Mucosa of rectum (tissue), 2 donors: Measurements from ENCODE around the gene CD2BP2.
"Not testable (repeated sequence)": the region's sequence is repeated elsewhere in the genome, so short reads cannot be mapped to it uniquely, and the experiment has no call there.

Experiments used
- H3K27ac ChIP-seq, 2 donors: one replicate each; pipeline ENCODE4 v1.7.0; 2013; ENCODE audit warnings: inconsistent platforms in 2 of 2, low read depth in 2 of 2, low read length in 2 of 2
- H3K27me3 ChIP-seq, 2 donors: one replicate each; pipeline ENCODE4 v1.7.0; 2013; ENCODE audit warnings: low read length in 2 of 2; ENCODE audit not compliant: control insufficient read depth in 2 of 2, insufficient read depth in 2 of 2
- H3K36me3 ChIP-seq, 2 donors: one replicate each; pipeline ENCODE4 v1.7.0; 2013; ENCODE audit warnings: low read length in 2 of 2; ENCODE audit not compliant: control insufficient read depth in 2 of 2, insufficient read depth in 2 of 2
- H3K4me1 ChIP-seq, 2 donors: one replicate each; pipeline ENCODE4 v1.7.0; 2013; ENCODE audit warnings: low read length in 2 of 2, mild to moderate bottlenecking in 1 of 2; ENCODE audit not compliant: control insufficient read depth in 2 of 2, insufficient read depth in 2 of 2
- H3K4me3 ChIP-seq, 2 donors: one replicate each; pipeline ENCODE4 v1.7.0; 2013; ENCODE audit warnings: low read length in 2 of 2
- H3K9ac ChIP-seq, 2 donors: one replicate each; pipeline ENCODE4 v1.7.0; 2013; ENCODE audit warnings: low read length in 2 of 2, low read depth in 1 of 2, mild to moderate bottlenecking in 1 of 2
- H3K9me3 ChIP-seq, 2 donors: one replicate each; pipeline ENCODE4 v1.7.0; 2013; ENCODE audit warnings: low read length in 2 of 2; ENCODE audit not compliant: control insufficient read depth in 2 of 2
- donor health status: healthy.
- donor health status: Normal muscosa, but diverticular disease.

CD2BP2 gene

GRCh38 chr16:30310937-30311336 is 44.2 kb downstream of the CD2BP2 start:
- not testable (repeated sequence) for H3K4me3 ChIP-seq, H3K27me3 ChIP-seq, H3K27ac ChIP-seq, H3K36me3 ChIP-seq, H3K9me3 ChIP-seq, H3K4me1 ChIP-seq, H3K9ac ChIP-seq

GRCh38 chr16:30309255-30309654 is 45.9 kb downstream of the CD2BP2 start:
- H3K27ac ChIP-seq, H3K9me3 ChIP-seq, H3K4me3 ChIP-seq, H3K36me3 ChIP-seq, H3K4me1 ChIP-seq, H3K9ac ChIP-seq, H3K27me3 ChIP-seq: not testable (repeated sequence)
